A549 (cell line): ENCODE results near the gene PIR. TPM values are rescaled to one million over a fixed set of nuclear protein-coding genes. Genes with fewer than 3 reads are reported as not detected.

Source experiments
- ATAC-seq, 2 experiments: fragments of 200-7000 bp in 1 of 2; fragments of >200 bp in 1 of 2; cut with Nextera tagmentation in 1 of 2; cut with Tn5 transposase in 1 of 2; 3 replicates each; pipeline versions ENCODE4 v1.8.0 to v1.9.1; 2018 to 2020; ENCODE audit warnings: mild to moderate bottlenecking in 1 of 2, moderate library complexity in 1 of 2
- CTCF ChIA-PET: fragments of 300-600 bp; sonication (Branson Sonifier 250); formaldehyde crosslinking; extraction: SDS; loops from one replicate; lab custom pipeline; 2021; ENCODE audit warnings: antibody characterized with exemption, inconsistent platforms; lab: Yijun Ruan, JAX
- POLR2A ChIA-PET: fragments of 350-600 bp; formaldehyde crosslinking; extraction: SDS; loops from one replicate; lab custom pipeline; 2021; ENCODE audit warnings: antibody characterized with exemption, inconsistent platforms; lab: Yijun Ruan, JAX
- DNase-seq, 2 experiments: peaks; one replicate each; pipeline versions ENCODE4 v3.0.0 to v3.0.0-alpha.2; 2011 to 2016; ENCODE audit warnings: low read depth in 1 of 2, low spot score in 1 of 2
- FAIRE-seq: peaks from 2 replicates; lab custom pipeline; 2011; peaks lifted over from hg19 to GRCh38; lab: Jason Lieb, UNC
- H3K27ac ChIP-seq, 2 experiments: fragments of >200 bp; sonication (Bioruptor Twin); formaldehyde crosslinking; 3 replicates each; pipeline ENCODE4 v1.5.1; 2016 to 2017
- H3K4me1 ChIP-seq: fragments of >200 bp; sonication (Bioruptor Twin); formaldehyde crosslinking; 3 replicates; pipeline ENCODE4 v1.6.1; 2016
- H3K4me2 ChIP-seq: fragments of >200 bp; sonication (Bioruptor Twin); formaldehyde crosslinking; 3 replicates; pipeline ENCODE4 v1.6.1; 2016
- H3K4me3 ChIP-seq: fragments of >200 bp; sonication (Bioruptor Twin); formaldehyde crosslinking; 3 replicates; pipeline ENCODE4 v1.5.1; 2016
- H3K9me3 ChIP-seq: fragments of >200 bp; sonication (Bioruptor Twin); formaldehyde crosslinking; 3 replicates; pipeline ENCODE4 v1.6.1; 2016
- CBX2 ChIP-seq: fragments of 200-600 bp; sonication (generic); IDR thresholded peaks from 2 replicates; pipeline ENCODE4 v1.6.1; 2016; ENCODE audit warnings: low read depth, mild to moderate bottlenecking, borderline replicate concordance
- CHD2 ChIP-seq: fragments of 150-350 bp; IDR thresholded peaks from 2 replicates; pipeline ENCODE4 v1.6.1; 2014; ENCODE audit warnings: low read length; ENCODE audit not compliant: partially characterized antibody
- CTCF ChIP-seq: fragments of >200 bp; sonication (Bioruptor Twin); formaldehyde crosslinking; IDR thresholded peaks from 3 replicates; pipeline ENCODE4 v1.5.1; 2016
- FOSL2 ChIP-seq, 2 experiments: fragments of 450-650 bp in 1 of 2; fragments of >200 bp in 1 of 2; sonication (Bioruptor Twin) in 1 of 2; formaldehyde crosslinking; IDR thresholded peaks; 2 replicates each; pipeline versions ENCODE4 v1.5.0 to v1.6.1; 2016 to 2020; ENCODE audit warnings: mild to moderate bottlenecking in 1 of 2, moderate library complexity in 1 of 2
- GATA3 ChIP-seq: IDR thresholded peaks from 2 replicates; pipeline ENCODE4 v1.6.1; 2012; ENCODE audit warnings: borderline replicate concordance
- HOXB13 ChIP-seq: fragments of 250-450 bp; sonication (Bioruptor Pico); IDR thresholded peaks from 2 replicates; pipeline ENCODE4 v1.5.0; 2020; ENCODE audit warnings: low read depth, mild to moderate bottlenecking, moderate library complexity
- JUN ChIP-seq, 2 experiments: fragments of >200 bp; sonication (Bioruptor Twin); formaldehyde crosslinking; IDR thresholded peaks; 2 replicates in 1 of 2; 3 replicates in 1 of 2; pipeline ENCODE4 v1.6.1; 2016 to 2017
- MAFK ChIP-seq: fragments of 450-650 bp; IDR thresholded peaks from 2 replicates; pipeline ENCODE4 v1.6.1; 2014; ENCODE audit not compliant: partially characterized antibody
- MAZ ChIP-seq: fragments of 150-350 bp; IDR thresholded peaks from 2 replicates; pipeline ENCODE4 v1.6.1; 2014; ENCODE audit warnings: antibody characterized with exemption, low read depth, low read length, borderline replicate concordance
- NFE2L2 ChIP-seq: fragments of 150-350 bp; conservative IDR thresholded peaks from 2 replicates; pipeline ENCODE4 v1.6.1; 2014; ENCODE audit warnings: low read length
- NPAS2 ChIP-seq: fragments of 250-450 bp; sonication (Bioruptor Pico); IDR thresholded peaks from 2 replicates; pipeline ENCODE4 v1.8.0; 2022; ENCODE audit warnings: mild to moderate bottlenecking, moderate library complexity, borderline replicate concordance
- NR3C1 ChIP-seq: fragments of >200 bp; sonication (Bioruptor Twin); formaldehyde crosslinking; IDR thresholded peaks from 3 replicates; pipeline ENCODE4 v1.6.1; 2017
- PHF8 ChIP-seq: fragments of 200-600 bp; sonication (generic); IDR thresholded peaks from 2 replicates; pipeline ENCODE4 v1.6.1; 2016; ENCODE audit warnings: low read depth, mild to moderate bottlenecking, antibody characterized with exemption, moderate library complexity, borderline replicate concordance
- POLR2A ChIP-seq: IDR thresholded peaks from 2 replicates; pipeline ENCODE4 v1.6.1; 2012; ENCODE audit warnings: mild to moderate bottlenecking, low read length
- RAD21 ChIP-seq, 2 experiments: fragments of >200 bp in 1 of 2; sonication (Bioruptor Twin) in 1 of 2; formaldehyde crosslinking in 1 of 2; IDR thresholded peaks in 1 of 2; conservative IDR thresholded peaks in 1 of 2; 2 replicates in 1 of 2; 3 replicates in 1 of 2; pipeline ENCODE4 v1.6.1; 2012 to 2018; ENCODE audit warnings: inconsistent platforms in 1 of 2
- RARB ChIP-seq: fragments of 250-450 bp; sonication (Bioruptor Pico); IDR thresholded peaks from 2 replicates; pipeline ENCODE4 v1.8.0; 2021; ENCODE audit warnings: mild to moderate bottlenecking, moderate library complexity
- RCOR1 ChIP-seq: fragments of 150-350 bp; IDR thresholded peaks from 2 replicates; pipeline ENCODE4 v1.6.1; 2014; ENCODE audit warnings: antibody characterized with exemption, low read length, low read depth
- SMC3 ChIP-seq: fragments of >200 bp; sonication (Bioruptor Twin); formaldehyde crosslinking; IDR thresholded peaks from 3 replicates; pipeline ENCODE4 v1.6.1; 2018; ENCODE audit warnings: inconsistent platforms
- WGBS: methylation state at CpG from one replicate; pipeline ENCODE4 v1.1.6; 2017; ENCODE audit errors: missing lambda C conversion rate; 5-methylcytosine and 5-hydroxymethylcytosine counted together
- polyA minus RNA-seq: library from RNA; depleted of rRNA, polyadenylated mRNA; stranded (reverse); fragments of >200 nt; gene quantifications from 2 replicates; pipeline ENCODE4 v1.2.3, GENCODE V29; 2011; rRNA and poly(A)+ RNA removed
- polyA plus RNA-seq, 4 experiments: library from polyadenylated mRNA; depleted of rRNA in 3 of 4; stranded (reverse); fragments of >200 nt; fragmentation: RNase III in 1 of 4; extraction: RNeasy Plus Mini Kit Qiagen cat#74134 plus additional on column Dnase treatment in 1 of 4; gene quantifications; 2 replicates in 3 of 4; 3 replicates in 1 of 4; pipeline ENCODE4 v1.2.3, GENCODE V29; 2011 to 2017
- TF ChIP-seq, protein P1 (sequence below): IDR thresholded peaks from 2 replicates; pipeline ENCODE4 v1.6.1; 2012
- TF ChIP-seq, protein P2 (sequence below): fragments of 250-450 bp; sonication (Bioruptor Pico); IDR thresholded peaks from 2 replicates; pipeline ENCODE4 v1.5.0; 2021; ENCODE audit warnings: mild to moderate bottlenecking, moderate library complexity, borderline replicate concordance

PIR gene
- polyA plus RNA-seq (2011; rRNA removed) (99.8 and 120 TPM in 2 replicates), polyA plus RNA-seq (2017; fragmentation: RNase III; extraction: RNeasy Plus Mini Kit Qiagen cat#74134 plus additional on column Dnase treatment) (62.7 to 66.0 TPM (median 63.3 TPM) in 3 replicates), polyA minus RNA-seq (22.1 and 28.1 TPM in 2 replicates)
- polyA plus RNA-seq (2012; cell fraction: cytosol; rRNA removed), result 52.5 and 55.8 TPM in 2 replicates
- 27.9 and 39.6 TPM in 2 replicates for polyA plus RNA-seq (2012; cell fraction: nucleus; rRNA removed)

DNA sequence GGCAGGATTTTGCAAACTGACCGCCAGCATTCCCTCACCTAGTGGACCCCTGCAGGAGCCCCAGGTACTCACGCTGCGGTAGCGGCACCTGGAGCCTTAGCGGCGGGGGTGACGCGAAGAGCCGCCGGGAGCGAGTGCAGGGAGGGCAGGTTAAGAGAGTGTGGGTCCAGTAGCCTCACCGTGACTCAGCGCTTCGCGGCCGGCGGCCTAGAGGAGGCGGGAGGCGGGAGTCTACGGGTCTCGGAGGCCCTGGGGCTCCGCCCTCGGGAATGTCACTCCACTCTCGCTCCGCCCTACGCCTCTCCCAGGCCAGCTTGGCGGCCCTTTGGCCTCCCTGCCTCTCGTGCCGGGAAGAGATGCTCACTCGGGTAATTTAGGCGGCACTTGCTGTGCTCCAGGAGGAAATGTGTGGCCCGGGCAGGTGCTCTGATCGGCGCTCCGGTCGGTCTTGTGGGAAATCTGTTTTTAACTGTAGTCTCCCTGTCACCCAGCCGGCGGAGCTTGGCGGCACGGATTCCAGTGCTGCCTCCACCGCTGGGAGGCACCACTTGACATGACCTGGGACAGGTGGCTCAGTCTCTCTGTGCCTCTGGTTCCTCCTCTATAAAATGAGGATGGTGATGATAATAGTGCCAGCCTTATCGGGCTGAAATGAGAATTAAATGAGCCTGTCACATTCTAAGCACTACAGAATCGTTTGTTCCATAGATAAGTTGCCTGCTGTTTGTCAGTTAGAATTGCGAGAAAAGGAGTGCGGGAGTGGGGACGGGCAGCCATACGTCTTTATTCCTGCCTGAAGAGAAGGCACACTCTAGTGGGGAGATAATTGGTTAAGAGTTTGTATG is at the start of gene PIR:
TSS of gene PIR (minus strand) at position 216 of the 845 bp plus-strand sequence. CDS start 2,076 bp downstream, outside the sequence.
- H3K4me2 ChIP-seq, result peak within 1 kb of the TSS; percentile 86
- peak within 1 kb of the TSS; percentile 68 for H3K4me3 ChIP-seq
- DNase-seq (peak; percentile 82 to 91), ATAC-seq (peak; percentile 99), FAIRE-seq (peak; percentile 86)
- POLR2A ChIA-PET, result interaction anchor here (0.7 to 1.9 kb wide), 5 partner anchors 10 to 182 kb away, joined by 3 to 8 read pairs (median 3); no protein-coding TSS in a partner anchor
- H3K9me3 ChIP-seq, result no peaks in the 10 kb centered on the region
- WGBS, result 19% methylated on average over 21 of the region's 47 CpGs
- H3K4me1 ChIP-seq, result peaks cover 23% of the 10 kb centered on the region
- CTCF ChIA-PET, result interaction anchor here (0.6 to 3.2 kb wide), 18 partner anchors 8 to 307 kb away, joined by 3 to 14 read pairs (median 4); partner anchors contain the start of gene BMX
- TF ChIP-seq MAZ, result no peak; the same call in 1 of the 2 replicates
- peak; percentile 52 for TF ChIP-seq CTCF
- TF ChIP-seq, protein P1, sequence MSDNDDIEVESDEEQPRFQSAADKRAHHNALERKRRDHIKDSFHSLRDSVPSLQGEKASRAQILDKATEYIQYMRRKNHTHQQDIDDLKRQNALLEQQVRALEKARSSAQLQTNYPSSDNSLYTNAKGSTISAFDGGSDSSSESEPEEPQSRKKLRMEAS, result peak; percentile 46
- TF ChIP-seq NFE2L2, result peak; percentile 91
- TF ChIP-seq PHF8, result 0 out of 2 replicates have a peak, but pooled peaks have one; percentile 21
- TF ChIP-seq CHD2, result no peak
- peak; percentile 98 for TF ChIP-seq MAFK
- peak; percentile 42 to 65; a peak in 3 of 5 replicates for TF ChIP-seq JUN (IDR thresholded peaks at IDR 0.05)
- no peak for TF ChIP-seq FOSL2 (IDR thresholded peaks at IDR 0.05)
- TF ChIP-seq FOSL2 (CRISPR knock-in tag; IDR thresholded peaks at IDR 0.05), result peak; percentile 70
- peak; percentile 58; the same call in 1 of the 2 replicates for TF ChIP-seq HOXB13 (CRISPR knock-in tag)
- peak; percentile 77 for TF ChIP-seq POLR2A
- TF ChIP-seq NPAS2 (CRISPR knock-in tag), result no peak
- TF ChIP-seq SMC3, result peak; percentile 39; the same call in 1 of the 3 replicates
- H3K27ac ChIP-seq, result peak within 1 kb of the TSS; percentile 98 to 99

- DNase-seq (no peak), FAIRE-seq (no peak), ATAC-seq (no peak; a peak in 1 of 6 replicates)
- H3K4me2 ChIP-seq, result no peak overlapping the region
- POLR2A ChIA-PET, result no interaction called here
- CTCF ChIA-PET, result no interaction called here
- no peaks in the 10 kb centered on the region for H3K4me1 ChIP-seq
- H3K9me3 ChIP-seq, result no peaks in the 10 kb centered on the region
- H3K4me3 ChIP-seq, result no peak overlapping the region
- 49% methylated on average over 6 of the region's 6 CpGs for WGBS
- H3K27ac ChIP-seq, result no peak overlapping the region
- TF ChIP-seq MAZ (no peak), NR3C1 (no peak), GATA3 (no peak), RARB (CRISPR knock-in tag) (no peak), CBX2 (no peak), RAD21 (conservative IDR thresholded peaks at IDR 0.05 in 1 of 2, IDR thresholded peaks at IDR 0.05 in 1 of 2) (no peak), RCOR1 (no peak), CTCF (no peak)
- TF ChIP-seq, protein P2, sequence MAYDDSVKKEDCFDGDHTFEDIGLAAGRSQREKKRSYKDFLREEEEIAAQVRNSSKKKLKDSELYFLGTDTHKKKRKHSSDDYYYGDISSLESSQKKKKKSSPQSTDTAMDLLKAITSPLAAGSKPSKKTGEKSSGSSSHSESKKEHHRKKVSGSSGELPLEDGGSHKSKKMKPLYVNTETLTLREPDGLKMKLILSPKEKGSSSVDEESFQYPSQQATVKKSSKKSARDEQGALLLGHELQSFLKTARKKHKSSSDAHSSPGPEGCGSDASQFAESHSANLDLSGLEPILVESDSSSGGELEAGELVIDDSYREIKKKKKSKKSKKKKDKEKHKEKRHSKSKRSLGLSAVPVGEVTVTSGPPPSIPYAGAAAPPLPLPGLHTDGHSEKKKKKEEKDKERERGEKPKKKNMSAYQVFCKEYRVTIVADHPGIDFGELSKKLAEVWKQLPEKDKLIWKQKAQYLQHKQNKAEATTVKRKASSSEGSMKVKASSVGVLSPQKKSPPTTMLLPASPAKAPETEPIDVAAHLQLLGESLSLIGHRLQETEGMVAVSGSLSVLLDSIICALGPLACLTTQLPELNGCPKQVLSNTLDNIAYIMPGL (CRISPR knock-in tag), result no peak
- TF ChIP-seq, protein P1, result no peak
Measured at GRCh38 chrX:15530318-15530717, 37.2 kb upstream of the PIR start.
